HUES48 (cell line): ENCODE measurements around the gene ASB15.
"Not testable (repeated sequence)": the region's sequence is repeated elsewhere in the genome, so short reads cannot be mapped to it uniquely, and the experiment has no call there.

Experiments
- H3K27ac ChIP-seq: one replicate; pipeline ENCODE4 v1.7.0; 2013; ENCODE audit warnings: low read depth, low read length, inconsistent platforms
- H3K27me3 ChIP-seq: 2 replicates; pipeline ENCODE4 v1.6.1; 2013; ENCODE audit warnings: mild to moderate bottlenecking, low read length; ENCODE audit not compliant: control insufficient read depth, insufficient read depth
- H3K36me3 ChIP-seq: 2 replicates; pipeline ENCODE4 v1.6.1; 2013; ENCODE audit warnings: low read length; ENCODE audit not compliant: control insufficient read depth, insufficient read depth
- H3K4me1 ChIP-seq: 2 replicates; pipeline ENCODE4 v1.6.1; 2013; ENCODE audit warnings: mild to moderate bottlenecking, low read length; ENCODE audit not compliant: control insufficient read depth, insufficient read depth
- H3K4me3 ChIP-seq: 2 replicates; pipeline ENCODE4 v1.5.1; 2013; ENCODE audit warnings: mild to moderate bottlenecking, low read depth, low read length
- H3K9ac ChIP-seq: 2 replicates; pipeline ENCODE4 v1.6.1; 2013; ENCODE audit warnings: mild to moderate bottlenecking, low read depth, low read length, moderate library complexity
- H3K9me3 ChIP-seq: 2 replicates; pipeline ENCODE4 v1.6.1; 2013; ENCODE audit warnings: low read length; ENCODE audit not compliant: control insufficient read depth, insufficient read depth

The ASB15 gene

DNA sequence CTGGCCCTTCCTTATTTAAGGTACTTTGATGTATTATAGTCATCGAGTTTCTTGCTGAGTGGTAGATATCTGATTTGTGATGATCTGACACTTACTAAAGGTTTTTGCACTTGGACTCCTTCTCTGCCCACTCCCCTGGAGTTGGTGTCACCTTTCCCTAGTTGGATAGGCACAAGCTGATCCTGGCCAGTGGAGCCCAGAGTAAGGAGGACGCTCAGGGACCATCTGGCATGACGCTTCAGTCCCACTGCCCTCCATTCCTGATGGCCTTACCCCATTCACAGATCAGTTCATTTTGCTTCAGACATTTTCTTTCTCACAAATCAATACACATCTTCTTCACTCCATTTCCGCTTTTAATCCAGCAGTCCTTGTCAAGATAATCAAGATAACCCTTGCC is 20.1 kb downstream of the ASB15 start:
- Histone ChIP-seq H3K4me3 (no peak overlapping the region), H3K9me3 (no peaks in the 10 kb centered on the region), H3K9ac (no peak overlapping the region), H3K27ac (no peak overlapping the region), H3K4me1 (no peaks in the 10 kb centered on the region), H3K27me3 (no peaks in the 10 kb centered on the region), H3K36me3 (no peaks in the 10 kb centered on the region)

DNA sequence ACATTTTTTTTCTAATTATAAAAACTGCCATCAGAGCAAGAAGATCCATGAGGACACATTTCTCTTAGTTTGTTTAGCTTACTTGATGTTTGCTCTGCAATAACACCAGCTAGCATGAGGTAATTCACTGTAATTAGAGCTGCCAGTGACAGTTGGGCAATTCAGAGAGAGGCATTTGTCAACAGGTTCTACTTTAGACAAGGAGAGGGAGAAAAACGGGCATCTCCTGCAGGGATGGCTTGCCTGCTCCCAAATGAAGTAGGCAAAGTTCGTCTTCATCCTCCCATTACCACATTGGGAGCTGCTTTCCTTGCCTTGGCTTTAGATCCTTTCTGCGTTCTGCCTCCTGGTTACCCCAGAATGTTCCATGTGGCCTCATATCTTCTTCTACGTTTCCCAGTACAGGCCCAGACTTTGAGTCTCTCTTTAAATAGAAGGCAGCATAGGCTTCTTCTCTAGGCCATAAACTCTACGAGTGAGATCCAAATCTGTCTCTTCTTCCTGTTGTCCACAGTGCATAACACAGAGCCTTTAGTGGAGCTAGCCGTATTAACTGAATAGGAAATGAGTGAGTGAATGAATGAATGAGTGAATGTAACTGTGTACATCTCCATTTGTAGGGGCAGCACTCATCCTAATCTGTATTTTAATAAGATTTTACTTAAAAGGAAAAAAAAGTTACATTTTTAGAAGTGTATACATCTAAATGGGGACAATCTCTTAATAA is 21.2 kb downstream of the ASB15 start:
- no peaks in the 10 kb centered on the region for H3K27me3 ChIP-seq
- H3K36me3 ChIP-seq: no peaks in the 10 kb centered on the region
- no peaks in the 10 kb centered on the region for H3K4me1 ChIP-seq
- no peak overlapping the region for H3K4me3 ChIP-seq
- no peak overlapping the region for H3K9ac ChIP-seq
- H3K27ac ChIP-seq: no peak overlapping the region
- no peaks in the 10 kb centered on the region for H3K9me3 ChIP-seq

GRCh38 chr7:123624527-123625183 is 23.0 kb downstream of the ASB15 start:
- Histone ChIP-seq H3K4me1 (peaks cover 5% of the 10 kb centered on the region; the same call in 1 of the 2 replicates), H3K27me3 (no peaks in the 10 kb centered on the region), H3K9ac (no peak overlapping the region), H3K36me3 (no peaks in the 10 kb centered on the region), H3K4me3 (no peak overlapping the region), H3K9me3 (no peaks in the 10 kb centered on the region), H3K27ac (no peak overlapping the region)

DNA sequence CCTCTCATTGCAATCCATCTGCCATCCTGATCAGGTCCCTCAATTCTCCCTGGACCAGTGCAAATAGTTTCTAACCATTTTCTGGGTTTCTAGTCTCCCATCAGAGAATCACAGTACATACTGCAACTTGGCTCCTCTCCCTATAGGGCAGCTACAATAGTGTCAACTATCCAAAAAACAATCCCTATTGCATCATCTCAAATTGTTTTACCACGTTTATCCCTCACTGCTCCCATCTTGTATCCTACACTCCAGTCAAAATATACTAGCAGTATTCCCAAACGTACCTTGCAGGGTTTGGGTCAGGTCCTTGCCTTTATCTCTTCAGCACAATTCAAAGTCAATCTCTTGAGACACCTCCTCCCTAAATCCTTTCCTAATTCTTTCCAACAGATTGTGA is 23.6 kb downstream of the ASB15 start:
- Histone ChIP-seq H3K27ac (no peak overlapping the region), H3K4me1 (peaks cover 5% of the 10 kb centered on the region; the same call in 1 of the 2 replicates), H3K27me3 (no peaks in the 10 kb centered on the region), H3K9ac (no peak overlapping the region), H3K4me3 (no peak overlapping the region), H3K36me3 (no peaks in the 10 kb centered on the region), H3K9me3 (no peaks in the 10 kb centered on the region)

- no peaks in the 10 kb centered on the region for H3K36me3 ChIP-seq
- no peaks in the 10 kb centered on the region for H3K27me3 ChIP-seq
- no peak overlapping the region for H3K27ac ChIP-seq
- no peak overlapping the region for H3K4me3 ChIP-seq
- H3K9ac ChIP-seq: no peak overlapping the region
- peaks cover 5% of the 10 kb centered on the region; the same call in 1 of the 2 replicates for H3K4me1 ChIP-seq
- no peaks in the 10 kb centered on the region for H3K9me3 ChIP-seq
These were observed 26.2 kb downstream of the ASB15 start for GRCh38 chr7:123627851-123628250.

DNA sequence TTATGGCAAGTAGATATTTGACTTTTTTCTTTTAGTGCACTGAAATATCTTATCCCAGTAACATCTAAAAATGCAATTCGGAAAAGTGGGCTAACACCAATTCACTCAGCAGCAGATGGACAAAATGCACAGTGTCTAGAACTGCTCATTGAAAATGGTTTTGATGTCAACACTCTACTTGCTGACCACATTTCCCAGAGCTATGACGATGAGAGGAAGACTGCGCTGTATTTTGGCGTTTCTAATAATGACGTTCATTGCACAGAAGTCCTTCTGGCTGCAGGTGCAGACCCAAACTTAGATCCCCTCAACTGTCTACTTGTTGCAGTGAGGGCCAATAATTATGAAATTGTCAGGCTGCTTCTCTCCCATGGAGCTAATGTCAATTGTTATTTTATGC is 27.2 kb downstream of the ASB15 start:
- Histone ChIP-seq H3K9me3 (no peaks in the 10 kb centered on the region), H3K36me3 (no peaks in the 10 kb centered on the region), H3K4me1 (peaks cover 5% of the 10 kb centered on the region; the same call in 1 of the 2 replicates), H3K4me3 (no peak overlapping the region), H3K27ac (no peak overlapping the region), H3K9ac (no peak overlapping the region), H3K27me3 (no peaks in the 10 kb centered on the region)

GRCh38 chr7:123629281-123629680 is 27.7 kb downstream of the ASB15 start:
- Histone ChIP-seq H3K27me3 (no peaks in the 10 kb centered on the region), H3K9ac (no peak overlapping the region), H3K36me3 (no peaks in the 10 kb centered on the region), H3K4me3 (no peak overlapping the region), H3K9me3 (no peaks in the 10 kb centered on the region), H3K27ac (no peak overlapping the region), H3K4me1 (peaks cover 5% of the 10 kb centered on the region; the same call in 1 of the 2 replicates)

GRCh38 chr7:123632808-123633207 is 31.2 kb downstream of the ASB15 start:
- Histone ChIP-seq H3K9ac (no peak overlapping the region), H3K4me1 (peaks cover 9% of the 10 kb centered on the region; the same call in 1 of the 2 replicates), H3K27me3 (no peaks in the 10 kb centered on the region), H3K9me3 (no peaks in the 10 kb centered on the region), H3K27ac (no peak overlapping the region), H3K36me3 (no peaks in the 10 kb centered on the region), H3K4me3 (no peak overlapping the region)

DNA sequence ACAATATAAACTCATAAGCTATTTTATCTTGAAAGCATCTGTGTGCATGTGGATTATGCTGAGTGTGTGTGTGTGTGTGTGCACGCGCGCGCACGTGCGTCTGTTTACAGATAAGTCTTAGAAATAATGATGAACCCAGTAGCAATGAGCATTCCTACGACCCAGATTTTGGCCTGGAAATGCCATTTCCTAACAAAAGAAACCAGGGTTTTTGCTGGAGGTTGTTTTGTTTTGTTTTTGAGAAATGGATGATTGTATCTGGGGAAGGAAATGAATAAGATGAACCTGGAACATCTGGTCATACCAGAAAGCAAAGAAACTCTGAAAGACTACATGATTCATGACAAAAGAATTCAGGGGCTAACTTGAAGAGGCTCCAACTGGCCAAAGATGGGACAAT is 31.9 kb downstream of the ASB15 start:
- no peaks in the 10 kb centered on the region for H3K9me3 ChIP-seq
- peaks cover 9% of the 10 kb centered on the region; the same call in 1 of the 2 replicates for H3K4me1 ChIP-seq
- no peaks in the 10 kb centered on the region for H3K36me3 ChIP-seq
- H3K4me3 ChIP-seq: no peak overlapping the region
- no peaks in the 10 kb centered on the region for H3K27me3 ChIP-seq
- H3K27ac ChIP-seq: no peak overlapping the region
- no peak overlapping the region for H3K9ac ChIP-seq

- not testable (repeated sequence) for H3K27me3 ChIP-seq, H3K27ac ChIP-seq, H3K9ac ChIP-seq, H3K9me3 ChIP-seq, H3K4me3 ChIP-seq, H3K36me3 ChIP-seq, H3K4me1 ChIP-seq
These were observed 32.5 kb downstream of the ASB15 start for GRCh38 chr7:123634011-123634573.
